ENCODE results near the gene SLIT3.

- TF ChIP-seq CTCF (IDR thresholded peaks at IDR 0.05; ENCODE audit: low read depth, low read length) (no peak), EZH2phosphoT487 (IDR thresholded peaks at IDR 0.05; ENCODE audit: low read depth) (no peak)
These were observed 652.4 kb downstream of the SLIT3 start for GRCh38 chr5:168648576-168648975.
